HCT116 (cell line): ENCODE measurements around the gene SSU72. TPM values are rescaled to one million over a fixed set of nuclear protein-coding genes. Genes with fewer than 3 reads are reported as not detected.

Experiments used
- ATAC-seq: fragments of 200-7000 bp; cut with Tn5 transposase; 2 replicates; pipeline ENCODE4 v1.9.1; 2020; ENCODE audit warnings: mild to moderate bottlenecking, moderate library complexity
- BruUV-seq: library from RNA; stranded (reverse); fragments of 400-500 nt; replicated peaks from 2 replicates; lab custom pipeline; 2021; lab: Mats Ljungman, UMichigan
- CTCF ChIA-PET: fragments of 300-600 bp; sonication (Branson Sonifier 250); formaldehyde crosslinking; loops from one replicate; lab custom pipeline; 2021; ENCODE audit warnings: antibody characterized with exemption; lab: Charles Lee
- POLR2A ChIA-PET: fragments of 300-600, 350-600 bp; sonication (Branson Sonifier 250); formaldehyde crosslinking; loops from one replicate; lab custom pipeline; 2021; ENCODE audit warnings: antibody characterized with exemption; lab: Charles Lee
- RAD21 ChIA-PET, 2 experiments: fragments of 300-600 bp; sonication (Branson Sonifier 250); formaldehyde crosslinking; loops; one replicate each; lab custom pipeline; 2023; ENCODE audit warnings: low total read pairs in 2 of 2; ENCODE audit not compliant: uncharacterized antibody in 2 of 2, unreplicated experiment in 2 of 2, low non-redundant PET in 1 of 2; lab: Charles Lee
- DNase-seq: peaks from one replicate; pipeline ENCODE4 v3.0.0-alpha.2; 2010; ENCODE audit warnings: low read depth, low spot score
- H2AFZ ChIP-seq: fragments of 200-600 bp; shearing (Covaris generic), sonication (generic); 2 replicates; pipeline ENCODE4 v1.6.1; 2017; ENCODE audit warnings: low read depth, mixed run types, mixed read lengths, antibody characterized with exemption, low read length; ENCODE audit not compliant: poor library complexity, severe bottlenecking
- H3K27ac ChIP-seq: 2 replicates; pipeline ENCODE4 v1.5.1; 2012; ENCODE audit warnings: low read depth, low read length
- H3K27me3 ChIP-seq: fragments of 200-600 bp; sonication (generic); 2 replicates; pipeline ENCODE4 v1.6.1; 2016; ENCODE audit warnings: mixed run types, low read length, mixed read lengths; ENCODE audit not compliant: insufficient read depth
- H3K36me3 ChIP-seq, 2 experiments: fragments of 200-500 bp in 1 of 2; fragments of 200-600 bp in 1 of 2; sonication (Bioruptor generic) in 1 of 2; sonication (generic) in 1 of 2; 2 replicates each; pipeline versions ENCODE4 v1.5.1 to v1.6.1; 2014 to 2016; ENCODE audit warnings: low read length in 2 of 2, inconsistent platforms in 1 of 2, mixed read lengths in 1 of 2, mixed run types in 1 of 2; ENCODE audit not compliant: insufficient read depth in 2 of 2, control insufficient read depth in 1 of 2
- H3K4me1 ChIP-seq, 2 experiments: fragments of 200-600 bp in 1 of 2; sonication (generic) in 1 of 2; 2 replicates each; pipeline versions ENCODE4 v1.5.1 to v1.6.1; 2012 to 2017; ENCODE audit warnings: low read length in 2 of 2, inconsistent platforms in 1 of 2, mild to moderate bottlenecking in 1 of 2, mixed read lengths in 1 of 2, mixed run types in 1 of 2, moderate library complexity in 1 of 2; ENCODE audit not compliant: insufficient read depth in 2 of 2, control insufficient read depth in 1 of 2
- H3K4me2 ChIP-seq: fragments of 200-600 bp; sonication (generic); 2 replicates; pipeline ENCODE4 v1.6.1; 2017; ENCODE audit warnings: mixed run types, low read length, mixed read lengths
- H3K4me3 ChIP-seq, 2 experiments: fragments of 200-600 bp in 1 of 2; sonication (generic) in 1 of 2; replicated peaks in 1 of 2; 2 replicates each; pipeline ENCODE4 v1.5.1; 2011 to 2016; ENCODE audit warnings: low read length in 2 of 2, control low read depth in 1 of 2, low read depth in 1 of 2, mild to moderate bottlenecking in 1 of 2, mixed read lengths in 1 of 2, mixed run types in 1 of 2
- H3K79me2 ChIP-seq: fragments of 200-600 bp; sonication (generic); 2 replicates; pipeline ENCODE4 v1.6.1; 2017; ENCODE audit warnings: mild to moderate bottlenecking, mixed run types, low read length, moderate library complexity, mixed read lengths; ENCODE audit not compliant: insufficient read depth
- H3K9ac ChIP-seq: fragments of 200-600 bp; sonication (generic); 2 replicates; pipeline ENCODE4 v1.6.1; 2016; ENCODE audit warnings: low read length, mixed read lengths
- H3K9me2 ChIP-seq: fragments of 200-600 bp; sonication (generic), shearing (Covaris generic); 2 replicates; pipeline ENCODE4 v1.6.1; 2017; ENCODE audit warnings: mixed run types, mild to moderate bottlenecking, moderate library complexity; ENCODE audit not compliant: insufficient read depth
- H3K9me3 ChIP-seq, 2 experiments: fragments of 200-500 bp in 1 of 2; fragments of 200-600 bp in 1 of 2; sonication (Bioruptor generic) in 1 of 2; sonication (generic) in 1 of 2; 2 replicates each; pipeline ENCODE4 v1.6.1; 2014 to 2017; ENCODE audit warnings: low read length in 2 of 2, mixed read lengths in 2 of 2, inconsistent platforms in 1 of 2, low read depth in 1 of 2, mild to moderate bottlenecking in 1 of 2, mixed run types in 1 of 2, moderate library complexity in 1 of 2; ENCODE audit not compliant: control insufficient read depth in 1 of 2, insufficient read depth in 1 of 2
- H4K20me1 ChIP-seq: fragments of 200-600 bp; sonication (generic), shearing (Covaris generic); 2 replicates; pipeline ENCODE4 v1.6.1; 2017; ENCODE audit warnings: mixed run types, mild to moderate bottlenecking, moderate library complexity; ENCODE audit not compliant: insufficient read depth
- CTCF ChIP-seq, 3 experiments: fragments of 200-600 bp in 1 of 3; sonication (generic) in 1 of 3; IDR thresholded peaks in 2 of 3; conservative IDR thresholded peaks in 1 of 3; 2 replicates each; pipeline ENCODE4 v1.5.1; 2012 to 2017; ENCODE audit warnings: low read depth in 2 of 3, low read length in 2 of 3, antibody characterized with exemption in 1 of 3, borderline replicate concordance in 1 of 3, control low read depth in 1 of 3, mild to moderate bottlenecking in 1 of 3, mixed read lengths in 1 of 3, mixed run types in 1 of 3, moderate library complexity in 1 of 3; ENCODE audit not compliant: insufficient read depth in 1 of 3
- EGR1 ChIP-seq: IDR thresholded peaks from 2 replicates; pipeline ENCODE4 v1.6.1; 2012; ENCODE audit warnings: low read depth
- EZH2 ChIP-seq: fragments of 200-600 bp; sonication (generic); IDR thresholded peaks from 2 replicates; pipeline ENCODE4 v1.6.1; 2017; ENCODE audit warnings: antibody characterized with exemption, mixed run types
- EZH2phosphoT487 ChIP-seq: fragments of 200-600 bp; IDR thresholded peaks from 2 replicates; pipeline ENCODE4 v1.6.1; 2018; ENCODE audit warnings: antibody characterized with exemption, borderline replicate concordance
- POLR2AphosphoS5 ChIP-seq: IDR thresholded peaks from 2 replicates; pipeline ENCODE4 v1.6.1; 2011; ENCODE audit warnings: mild to moderate bottlenecking, low read depth, low read length, moderate library complexity
- REST ChIP-seq: IDR thresholded peaks from 2 replicates; pipeline ENCODE4 v1.6.1; 2012; ENCODE audit warnings: low read depth
- YY1 ChIP-seq: IDR thresholded peaks from 2 replicates; pipeline ENCODE4 v1.6.1; 2011; ENCODE audit warnings: low read length, low read depth, moderate library complexity, mild to moderate bottlenecking; ENCODE audit not compliant: insufficient replicate concordance; ENCODE audit errors: extremely low read depth
- ZNF274 ChIP-seq: fragments of 200-500 bp; sonication (Bioruptor generic); IDR thresholded peaks from 2 replicates; pipeline ENCODE4 v1.6.1; 2014; ENCODE audit warnings: mild to moderate bottlenecking, low read depth, low read length, inconsistent platforms
- intact Hi-C: fragments of 100-400 bp; cut with micrococcal nuclease; formaldehyde crosslinking; loops from 2 replicates; pipeline ENCODE4 v1.10.0; 2022
- total RNA-seq: library from RNA; stranded (reverse); gene quantifications from one replicate; pipeline ENCODE4 v1.2.1, GENCODE V29; 2021; ENCODE audit not compliant: unreplicated experiment

Gene SSU72
- total RNA-seq, 1 experiment from 2014 or later: 134 TPM

GRCh38 chr1:1603671-1604373 is 29.2 kb upstream of the SSU72 start:
- H2AFZ ChIP-seq: no peak overlapping the region
- H3K4me3 ChIP-seq: no peak overlapping the region
- POLR2A ChIA-PET: no interaction called here
- H3K9me2 ChIP-seq: no peaks in the 10 kb centered on the region
- no peaks in the 10 kb centered on the region for H4K20me1 ChIP-seq
- H3K4me2 ChIP-seq: no peak overlapping the region
- no peaks in the 10 kb centered on the region for H3K9me3 ChIP-seq
- H3K27ac ChIP-seq: no peak overlapping the region
- intact Hi-C loops: no loop called here
- H3K9ac ChIP-seq: no peak overlapping the region
- no peak for DNase-seq
- no peaks in the 10 kb centered on the region for H3K79me2 ChIP-seq
- BruUV-seq: no TSS peak
- RAD21 ChIA-PET: no interaction called here
- H3K27me3 ChIP-seq: no peaks in the 10 kb centered on the region
- ATAC-seq: no peak
- CTCF ChIA-PET: no interaction called here
- H3K4me1 ChIP-seq: peaks cover 2 to 15% of the 10 kb centered on the region in 2 experiments; a peak in 3 of 4 replicates
- TF ChIP-seq POLR2AphosphoS5 (no peak), EGR1 (no peak), REST (no peak), ZNF274 (no peak), CTCF (IDR thresholded peaks at IDR 0.05 in 2 of 3, conservative IDR thresholded peaks at IDR 0.05 in 1 of 3; ENCODE audit: borderline replicate concordance in 1 of 3, insufficient read depth in 1 of 3, low read depth in 2 of 3, low read length in 2 of 3) (no peak), YY1 (no peak), EZH2 (no peak), EZH2phosphoT487 (no peak)
- H3K36me3 ChIP-seq: no peaks in the 10 kb centered on the region
